NCI-H446 treated with DMSO at 0.1 percent for 48 hours (cell line): ENCODE results near the gene ARHGAP27.
"Not testable (repeated sequence)": the region's sequence is repeated elsewhere in the genome, so short reads cannot be mapped to it uniquely, and the experiment has no call there.

Experiments
- DNase-seq: peaks from one replicate; lab custom pipeline; 2025; lab: John Stamatoyannopoulos, UW

ARHGAP27 gene

DNA sequence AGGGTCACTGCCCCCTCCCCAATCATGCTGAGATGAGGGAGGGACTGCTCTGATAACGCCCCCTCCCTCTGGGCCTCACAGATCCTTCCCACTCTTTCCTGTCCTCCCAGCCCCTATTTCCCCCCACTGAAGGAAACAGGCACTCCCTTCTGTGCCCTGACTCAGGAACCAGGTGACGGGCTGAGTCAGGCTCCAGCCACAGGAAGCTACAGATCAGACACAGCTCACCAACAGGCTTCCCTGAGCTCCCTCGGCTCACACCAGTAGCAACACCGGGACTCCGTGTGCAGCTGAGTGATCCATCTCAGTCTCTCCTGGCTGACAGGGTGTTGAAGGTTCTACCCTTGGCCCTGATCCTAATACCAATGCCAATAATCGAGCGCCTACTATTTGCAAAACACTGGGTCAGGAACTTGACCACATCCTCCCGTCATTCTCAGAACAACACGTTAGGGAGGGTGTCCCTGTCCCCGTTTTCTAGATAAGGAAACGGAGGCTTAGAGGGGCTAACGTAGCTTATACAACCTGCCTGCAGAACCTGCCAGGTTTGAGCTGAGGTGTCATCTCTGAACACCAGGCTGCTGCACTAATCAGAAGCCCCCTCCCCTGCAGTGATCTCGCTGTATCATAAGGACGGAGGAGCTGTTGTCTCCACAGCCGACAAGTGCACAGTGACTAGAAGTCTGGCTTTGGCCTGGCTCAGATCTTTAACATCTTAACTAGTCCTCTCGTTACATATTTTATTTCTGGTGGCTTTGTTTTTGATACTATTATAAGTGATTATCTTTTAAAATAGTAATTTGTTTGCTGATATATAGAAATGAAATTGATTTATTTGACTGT lies 13.5 kb upstream of the ARHGAP27 start:
- not testable (repeated sequence) for DNase-seq

DNA sequence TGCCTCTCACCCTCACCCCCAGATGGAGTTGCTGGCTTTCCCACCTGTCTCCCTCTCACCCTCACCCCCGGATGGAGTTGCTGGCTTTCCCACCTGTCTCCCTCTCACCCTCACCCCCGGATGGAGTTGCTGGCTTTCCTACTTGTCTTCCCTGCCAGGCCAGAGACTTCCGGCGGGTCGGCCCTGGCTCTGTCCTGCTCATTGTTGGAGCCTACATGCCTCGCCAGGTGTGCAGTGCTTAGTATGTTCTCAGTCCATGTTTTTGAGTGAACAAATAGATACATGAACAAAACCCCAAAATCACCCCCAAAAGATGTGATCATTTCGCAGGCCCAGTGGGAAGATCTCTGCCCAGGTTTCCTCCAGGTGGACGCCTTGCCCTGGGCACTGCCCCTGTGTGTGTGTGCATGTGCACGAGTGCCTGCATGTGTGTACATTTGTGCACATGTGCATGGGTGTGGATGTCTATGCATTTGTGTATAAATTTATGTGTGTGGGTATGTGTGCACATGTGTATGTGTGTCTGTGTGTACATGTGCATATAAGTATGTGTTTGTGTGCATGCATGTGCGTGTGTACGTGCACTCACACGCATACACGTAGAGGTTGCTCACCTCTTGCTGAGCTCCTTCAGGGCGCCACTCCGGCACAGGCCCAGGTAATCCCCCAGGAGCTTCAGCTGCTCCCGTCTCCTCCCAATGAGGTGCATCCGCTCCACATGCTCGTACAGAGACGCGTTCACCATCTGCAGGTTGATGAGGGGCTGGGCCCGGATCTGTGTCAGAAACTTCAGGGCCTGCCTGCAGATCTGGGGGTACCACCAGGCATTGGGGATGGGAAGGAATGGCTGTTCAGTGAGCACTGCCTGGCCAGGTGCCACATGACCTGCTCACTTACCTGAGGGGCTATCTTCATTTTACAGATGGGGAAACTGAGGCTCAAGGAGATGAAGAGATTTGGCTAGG lies 12.5 kb upstream of the ARHGAP27 start:
- DNase-seq: not testable (repeated sequence)

DNA sequence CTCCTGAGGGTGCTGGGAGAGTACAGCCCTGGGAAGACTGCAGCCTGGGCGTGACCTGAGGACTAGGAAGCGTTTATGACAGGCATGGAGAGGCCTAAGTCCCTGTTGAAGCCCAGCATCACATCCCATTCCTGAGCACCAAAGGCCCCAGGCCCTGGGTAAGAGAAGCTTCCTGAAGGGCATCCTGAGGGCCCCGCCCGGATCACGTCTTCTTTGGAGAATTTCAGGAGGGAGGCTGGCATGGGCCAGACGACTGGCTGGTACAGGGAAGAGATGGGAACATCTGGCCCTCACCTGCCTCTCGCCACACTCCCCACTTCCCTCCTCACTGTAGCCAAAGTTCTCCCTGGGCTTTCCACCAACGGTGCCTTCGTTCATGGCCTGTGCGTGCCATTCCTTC lies 11.6 kb upstream of the ARHGAP27 start:
- not testable (repeated sequence) for DNase-seq

DNA sequence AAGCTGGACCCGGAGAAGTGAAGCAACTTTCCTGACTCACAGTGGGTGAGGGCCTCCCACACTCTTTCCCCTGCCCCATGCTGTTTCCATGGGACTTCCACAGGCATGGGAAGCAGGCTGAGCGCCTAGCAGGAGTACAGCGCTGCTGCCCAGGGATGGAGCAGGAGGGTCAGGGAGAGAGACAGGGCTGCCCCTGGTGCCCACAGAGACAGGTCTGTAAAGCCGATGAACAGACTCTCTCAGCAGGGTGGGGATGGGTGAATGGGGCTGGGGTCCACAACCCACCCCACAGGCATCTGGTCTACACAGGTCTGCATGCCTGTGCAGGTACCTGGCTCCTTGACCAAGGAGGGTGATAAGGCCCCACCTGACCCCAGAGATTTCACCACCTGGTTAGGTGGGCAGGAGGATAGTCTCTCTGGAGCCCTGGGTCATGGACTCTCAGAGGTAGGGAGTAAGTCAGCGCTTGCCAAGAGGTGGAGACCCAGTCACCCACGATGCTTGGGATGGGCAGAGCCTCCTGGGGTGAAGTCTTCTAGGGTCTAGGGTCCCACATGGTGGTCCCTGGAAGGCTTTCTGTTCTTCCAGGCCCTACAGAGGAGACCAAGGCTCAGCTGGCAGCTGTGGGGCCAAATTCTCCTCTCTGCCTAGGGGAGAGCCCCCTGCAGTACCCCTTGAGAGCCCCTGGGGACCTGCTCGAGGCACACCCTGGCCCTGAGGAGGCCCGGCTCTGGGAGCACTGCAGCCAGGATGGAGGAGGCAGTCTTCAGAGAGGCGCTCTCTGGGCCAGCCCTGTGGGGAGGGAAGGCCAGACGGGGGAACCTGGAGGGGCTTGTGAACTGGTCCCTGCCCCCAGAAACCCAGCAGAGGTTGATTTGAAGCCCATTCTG lies 10.9 kb upstream of the ARHGAP27 start:
- not testable (repeated sequence) for DNase-seq

DNA sequence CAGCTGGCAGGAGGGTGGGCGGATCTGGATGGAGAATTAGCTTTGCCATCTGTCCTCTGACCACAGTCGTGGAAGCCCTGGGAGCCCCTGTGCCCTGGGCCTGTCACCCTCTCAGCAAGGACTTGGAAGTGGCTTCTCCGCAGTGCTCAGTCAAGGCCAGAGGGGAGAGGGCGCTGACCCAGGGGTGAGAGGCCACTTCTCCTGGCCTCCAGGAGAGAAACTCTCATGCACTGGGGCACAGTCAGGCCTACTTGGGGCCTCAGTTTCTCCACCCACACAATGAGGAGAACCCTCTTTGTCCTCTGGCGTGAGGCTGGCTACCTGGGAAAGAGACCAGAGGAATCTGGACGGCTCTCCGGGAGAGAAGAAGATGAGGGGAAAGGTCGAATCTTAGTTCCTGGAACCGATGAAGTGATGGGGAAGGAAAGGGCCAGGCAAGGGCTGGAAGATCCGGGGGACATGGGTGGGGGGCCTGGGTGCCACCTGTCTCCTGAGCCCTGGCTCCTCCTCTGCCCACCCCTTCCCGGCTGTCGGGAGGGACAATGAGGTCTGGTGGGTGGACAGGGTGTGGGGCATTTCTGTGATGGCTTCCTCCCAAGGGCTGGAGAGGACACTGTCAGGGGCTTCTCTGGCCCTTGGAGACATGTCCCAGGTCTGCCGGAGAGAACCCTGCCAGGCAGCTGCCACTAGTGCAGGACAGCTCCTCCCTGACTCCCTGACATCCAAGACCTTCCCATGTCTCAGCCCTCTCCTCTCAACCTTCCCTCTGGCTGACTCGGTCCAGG lies 9.0 kb upstream of the ARHGAP27 start:
- no peak for DNase-seq

DNA sequence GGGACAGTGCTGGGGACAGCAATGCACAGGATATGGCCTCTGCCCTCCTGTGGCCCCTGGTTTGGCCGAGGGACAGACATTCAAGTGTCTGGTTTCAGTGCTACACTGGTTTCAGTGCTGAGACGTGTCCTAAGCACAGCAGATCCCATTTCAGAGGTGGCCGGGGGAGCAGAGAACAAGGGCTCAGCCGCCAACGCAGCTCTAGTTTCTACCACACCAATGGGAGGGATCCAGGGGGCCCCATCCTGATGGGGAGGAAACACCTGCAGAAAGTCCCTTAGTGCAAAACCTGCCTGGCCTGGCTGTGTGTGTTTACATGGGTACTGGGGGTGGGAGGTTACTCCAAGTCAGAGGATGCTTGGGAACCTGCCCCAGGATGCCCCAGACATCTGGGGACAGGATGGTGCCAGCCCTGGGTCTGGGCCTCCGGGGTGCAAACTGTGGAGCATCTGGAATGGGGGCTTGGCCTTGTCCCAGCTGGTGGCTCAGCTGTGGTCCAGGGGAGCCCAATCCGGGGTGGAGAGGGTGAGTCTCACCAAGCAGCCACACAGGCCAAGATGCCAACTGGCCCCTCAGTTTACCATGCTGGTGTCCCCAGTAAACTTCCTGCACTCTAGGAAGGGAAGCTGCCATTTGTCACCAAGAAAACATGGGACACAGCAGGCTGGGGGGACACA lies 8.3 kb upstream of the ARHGAP27 start:
- DNase-seq: not testable (repeated sequence)

DNA sequence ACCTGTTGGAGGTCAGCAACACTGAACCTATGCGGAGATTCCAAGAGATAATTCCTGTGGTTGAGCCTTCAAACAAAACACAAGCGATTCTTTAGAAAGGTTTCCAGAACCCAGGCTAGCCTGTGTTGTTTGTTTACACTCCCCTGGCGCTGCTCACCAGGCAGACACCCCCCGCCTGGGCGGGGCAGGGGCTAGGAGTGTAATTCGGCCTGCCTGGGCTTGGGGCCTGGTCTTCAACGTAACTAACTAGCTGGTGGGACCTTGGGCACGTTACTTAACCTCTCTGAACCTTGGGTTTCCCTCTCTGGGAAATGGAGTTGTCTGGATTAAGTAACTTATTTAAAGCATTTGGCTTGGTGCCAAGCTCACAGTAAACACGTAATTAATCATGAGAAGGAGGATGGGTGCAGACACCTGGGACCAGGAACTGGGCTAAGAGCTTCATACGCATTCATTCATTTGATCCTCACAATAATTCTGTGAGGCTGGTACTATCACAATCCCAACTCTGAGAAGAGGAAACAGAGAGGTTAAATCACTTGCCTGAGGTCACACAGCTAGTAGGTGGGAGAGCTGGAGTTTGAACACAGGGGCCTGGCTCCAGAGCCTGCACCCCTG lies 7.6 kb upstream of the ARHGAP27 start:
- no peak for DNase-seq

DNA sequence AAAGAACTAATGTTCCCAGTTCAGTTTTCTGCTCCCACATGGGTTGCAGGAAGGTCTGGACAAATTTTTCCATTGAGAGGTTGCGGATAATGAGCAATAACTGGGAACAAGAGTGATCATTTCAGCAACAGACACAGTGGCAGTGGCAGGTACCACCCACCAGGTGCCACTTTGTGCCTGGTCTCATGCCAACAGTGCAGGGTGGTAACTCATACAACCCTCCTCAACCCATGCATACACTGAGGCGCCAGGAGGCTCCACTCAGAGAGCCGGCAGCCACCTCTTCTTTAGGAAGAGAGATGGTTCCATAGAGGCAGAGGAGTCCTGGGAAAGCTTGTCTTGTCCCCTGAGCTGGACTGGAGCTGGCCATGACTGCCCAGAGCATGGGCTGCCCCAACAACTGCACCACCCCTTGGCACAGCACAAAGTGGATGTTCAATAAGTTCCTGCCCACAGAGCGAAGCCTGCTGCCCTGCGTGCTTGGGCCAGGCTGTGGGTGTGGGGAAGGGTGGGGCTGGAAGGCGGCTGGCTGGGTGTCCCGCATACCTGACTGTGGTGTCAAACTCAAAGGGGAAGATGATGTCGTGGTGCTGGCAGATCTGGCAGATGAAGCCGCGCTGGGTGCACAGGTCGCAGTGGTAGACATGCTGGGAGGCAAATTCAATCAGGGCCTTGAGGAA lies 6.4 kb upstream of the ARHGAP27 start:
- no peak for DNase-seq

DNA sequence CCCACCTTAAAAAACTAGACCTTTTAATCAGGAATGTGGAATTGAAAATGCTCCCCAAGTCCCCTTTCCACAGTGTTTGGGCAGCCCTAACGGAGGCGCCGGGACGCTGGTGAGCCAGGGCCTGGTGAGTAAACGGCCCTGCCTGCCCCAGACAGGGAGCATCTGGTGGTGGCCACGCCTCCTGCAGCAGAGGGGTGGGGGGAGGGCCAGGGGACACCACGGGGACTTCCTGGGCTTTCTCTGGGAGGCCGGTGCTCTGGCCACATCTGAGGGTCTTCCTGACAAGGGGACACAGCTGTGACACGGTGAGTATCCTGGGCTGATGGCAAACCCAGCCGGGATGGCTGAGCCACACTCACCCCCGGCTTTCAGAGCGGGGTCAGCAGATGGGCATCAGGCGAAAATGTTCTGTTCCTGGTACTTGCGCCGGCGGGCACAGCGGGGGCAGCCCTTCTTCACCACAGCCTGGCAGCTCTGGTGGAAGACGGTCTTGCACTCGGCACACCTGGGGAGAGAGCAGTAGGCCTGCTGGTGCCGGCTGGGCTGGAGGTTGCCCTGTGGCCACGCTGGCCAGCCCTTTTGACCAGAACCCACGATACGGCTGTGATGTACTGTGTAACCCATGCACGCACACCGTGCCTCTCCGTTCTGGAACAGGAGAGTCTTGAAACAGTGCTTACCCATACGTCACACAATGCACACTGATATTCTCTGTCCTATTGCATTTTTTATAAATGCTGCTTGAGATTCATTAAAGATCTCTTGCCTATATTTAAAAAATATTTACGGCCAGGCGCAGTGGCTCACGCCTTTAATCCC lies 5.0 kb upstream of the ARHGAP27 start:
- no peak for DNase-seq

DNA sequence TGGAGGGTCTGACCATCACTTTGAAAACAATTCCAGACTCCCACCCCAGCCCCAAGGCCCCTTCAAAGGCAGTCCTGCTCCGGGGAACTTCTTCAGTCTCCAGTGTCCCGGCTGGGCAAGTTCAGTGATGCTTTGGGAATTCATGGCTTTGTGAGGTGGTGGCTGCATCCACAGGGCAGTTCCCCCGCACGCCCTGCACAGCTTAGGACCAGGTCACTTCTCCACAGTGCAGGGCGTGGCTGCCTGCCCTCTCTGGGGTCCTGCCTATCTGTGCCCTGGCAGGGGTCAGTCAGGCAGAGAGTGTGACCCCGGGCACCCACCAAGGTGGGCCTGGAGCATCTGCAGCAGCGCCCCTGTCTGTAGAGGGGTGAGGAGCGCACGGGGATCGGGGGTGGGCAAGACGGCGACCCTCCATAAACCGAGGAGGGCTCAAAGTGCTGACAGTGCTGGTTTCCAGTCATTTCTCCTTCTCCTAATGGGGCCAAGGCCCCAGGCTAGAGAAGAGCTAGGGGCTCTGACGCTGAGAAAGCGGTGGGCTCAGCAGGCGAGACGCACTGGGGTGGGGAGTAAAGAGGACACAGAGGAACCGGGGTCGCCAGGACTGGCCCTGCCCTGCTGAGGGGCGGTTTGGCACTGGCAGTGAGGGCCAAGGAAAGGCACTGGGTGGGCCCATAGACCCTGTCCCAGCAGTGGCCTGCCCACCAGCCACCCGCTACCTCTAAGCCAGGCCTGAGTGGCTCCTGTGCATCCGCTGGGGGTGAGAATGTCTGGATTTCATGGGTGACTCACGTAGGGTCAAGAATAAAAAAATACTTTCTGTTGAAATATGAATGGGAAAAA lies 4.2 kb upstream of the ARHGAP27 start:
- DNase-seq: no peak

DNA sequence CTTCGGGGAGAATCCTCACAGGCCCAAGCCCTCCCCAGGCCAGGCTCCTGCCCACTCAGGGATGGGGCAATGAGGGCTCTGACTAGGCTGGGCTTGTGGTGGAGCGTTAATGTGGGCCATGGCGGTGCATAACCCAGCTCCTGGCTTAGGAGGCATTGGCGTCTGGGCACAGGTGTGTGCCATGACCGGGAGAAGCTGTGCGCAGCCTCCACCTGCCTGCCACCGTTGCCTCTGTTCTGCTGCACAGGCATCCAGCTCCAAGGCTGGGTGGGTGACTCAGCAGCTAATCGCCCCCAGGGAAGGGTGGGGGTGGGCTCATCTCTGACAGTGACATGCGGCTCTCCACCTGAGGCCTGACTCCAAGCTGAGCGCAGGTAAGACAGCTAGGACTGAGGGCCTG lies 3.5 kb upstream of the ARHGAP27 start:
- no peak for DNase-seq

DNA sequence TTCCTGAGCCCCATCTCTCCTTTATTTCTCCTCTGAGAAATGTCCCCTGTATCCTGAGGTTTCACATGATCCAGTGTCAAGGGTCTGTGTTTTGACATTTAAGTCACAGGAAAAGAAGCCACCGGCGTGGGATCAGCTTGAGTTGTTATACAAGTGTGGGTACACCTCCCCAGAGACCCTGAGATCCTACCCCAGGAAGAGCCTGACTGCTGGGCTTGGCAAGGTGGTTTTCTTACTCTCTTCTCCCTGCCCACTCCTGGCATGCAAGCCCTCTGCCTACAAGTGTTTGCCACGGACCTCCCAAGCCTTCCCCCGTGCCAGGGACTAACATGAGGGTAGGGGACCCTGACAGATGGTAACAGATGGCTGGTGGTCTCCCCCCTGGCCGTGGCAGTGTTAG lies 2.8 kb upstream of the ARHGAP27 start:
- no peak for DNase-seq

DNA sequence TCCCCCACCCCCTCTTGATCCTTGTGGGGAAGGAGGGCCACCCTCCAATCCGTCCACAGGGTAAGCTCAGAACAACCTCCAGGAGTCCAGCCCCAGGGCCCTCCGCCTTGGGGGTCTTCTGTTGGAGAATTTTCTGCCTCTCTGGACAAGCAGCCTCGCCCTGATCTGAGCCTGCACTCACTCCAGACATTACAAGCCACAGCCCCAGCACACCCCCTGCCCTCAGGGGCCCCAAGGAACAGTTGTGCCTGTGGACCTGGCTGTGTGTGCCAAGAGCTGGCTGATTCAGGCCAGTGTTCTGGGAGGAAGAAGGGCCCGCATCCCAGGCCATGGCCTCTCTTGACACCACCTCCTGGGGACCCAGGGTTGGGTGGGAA lies 477 bp upstream of the ARHGAP27 start:
- no peak for DNase-seq

DNA sequence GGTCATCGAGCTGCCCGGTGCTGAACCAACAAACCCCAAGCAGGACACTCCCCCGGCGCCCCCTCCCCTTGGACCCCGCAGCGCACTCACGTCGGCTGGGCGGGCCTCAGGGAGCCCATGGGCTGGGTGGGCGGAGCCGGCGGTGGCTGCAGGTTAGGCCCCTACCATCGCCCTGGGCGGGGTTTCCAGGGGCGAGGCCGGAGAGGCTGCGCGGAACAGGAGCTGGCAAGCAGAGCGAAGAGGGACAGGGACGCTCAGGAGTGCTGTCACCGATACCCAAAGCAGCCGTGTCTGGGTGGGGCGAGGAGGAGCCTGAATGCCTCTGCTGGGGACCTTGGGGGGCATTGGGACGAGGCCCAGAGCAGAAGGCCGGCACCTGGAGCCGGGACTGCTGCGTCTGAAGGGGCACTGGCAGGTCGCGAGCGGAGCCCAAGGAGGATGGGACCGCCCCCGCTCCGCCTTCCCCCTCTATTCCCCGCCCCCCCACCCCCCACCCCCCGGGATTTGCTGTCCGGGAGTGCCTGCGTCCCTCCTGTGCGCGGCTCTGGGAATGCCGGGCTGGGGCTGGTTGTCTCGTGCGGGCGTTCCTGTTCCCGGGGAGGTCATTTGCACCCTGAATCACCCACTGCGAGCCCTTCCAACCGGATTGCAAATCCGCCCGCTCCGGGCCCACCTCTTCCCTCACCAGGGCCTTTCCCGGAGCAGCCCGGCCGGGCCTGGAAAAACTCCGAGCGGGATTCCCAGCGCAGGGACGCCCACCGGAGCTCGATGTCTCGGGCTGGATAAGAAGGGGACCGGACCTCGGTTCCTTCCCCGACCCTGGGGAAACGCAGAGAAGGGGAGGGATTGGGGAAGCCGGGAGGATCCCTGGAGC lies 902 bp downstream of the ARHGAP27 start:
- no peak for DNase-seq

DNA sequence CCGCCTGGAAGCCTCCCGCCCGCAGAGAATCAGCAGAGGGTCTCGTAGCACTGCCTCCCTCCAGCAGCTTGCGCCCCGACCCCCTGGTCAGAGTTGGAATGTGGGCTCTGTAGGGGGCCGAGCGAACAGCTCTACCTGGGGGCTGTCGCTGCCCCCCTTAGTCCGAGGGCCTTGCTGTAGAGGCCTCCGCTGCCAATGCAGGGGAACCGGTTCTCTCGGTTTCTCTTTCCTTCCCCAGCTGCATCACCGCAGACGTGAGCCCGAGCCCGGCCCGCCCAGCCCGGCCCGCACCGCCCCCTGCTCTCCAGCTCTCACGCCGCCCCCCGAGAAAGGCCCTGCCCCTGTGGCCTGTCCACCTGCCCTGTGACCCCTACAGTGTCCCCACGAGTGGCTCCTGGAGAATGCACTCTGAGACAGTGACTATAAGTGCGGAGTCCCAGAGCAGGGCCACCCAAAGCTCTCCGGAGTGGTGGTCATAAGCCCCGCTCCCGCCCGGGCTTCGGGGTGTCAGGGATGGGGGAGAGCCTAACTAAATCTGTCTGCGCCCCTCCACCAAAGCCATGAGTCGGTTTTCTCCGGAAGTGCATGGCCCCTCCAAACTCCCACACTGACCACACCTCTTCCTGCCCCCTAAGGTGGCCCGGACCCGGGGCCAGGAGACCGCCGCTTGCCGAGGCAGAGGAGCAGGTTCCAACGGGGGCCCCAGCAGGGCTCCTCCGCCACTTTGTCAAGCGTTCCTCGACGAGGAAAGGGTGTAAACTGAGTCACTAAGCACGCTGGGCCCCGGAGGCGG lies 1.7 kb downstream of the ARHGAP27 start:
- no peak for DNase-seq
